Thoracic aorta (tissue), 2 donors: ENCODE data around the gene MYO15B. TPM values are rescaled to one million over a fixed set of nuclear protein-coding genes. Genes with fewer than 3 reads are reported as not detected.

ENCODE experiments used
- ATAC-seq: fragments of 150-250 bp; one replicate; pipeline ENCODE4 v1.8.0; 2017; ENCODE audit warnings: low read depth; ENCODE audit not compliant: insufficient number of reproducible peaks, low FRiP score
- DNase-seq: peaks from one replicate; pipeline ENCODE4 v3.0.0-alpha.2; 2020; ENCODE audit warnings: low spot score
- H3K27ac ChIP-seq, 2 donors: fragments of 200-600 bp; sonication (generic); 1 replicate in 1 of 2; 2 replicates in 1 of 2; pipeline ENCODE4 v1.5.1; 2016; ENCODE audit warnings: mild to moderate bottlenecking in 2 of 2, moderate library complexity in 2 of 2
- H3K27me3 ChIP-seq: fragments of 200-600 bp; sonication (generic); replicated peaks from 2 replicates; pipeline ENCODE4 v1.6.0; 2016; ENCODE audit warnings: mild to moderate bottlenecking; ENCODE audit not compliant: insufficient read depth
- H3K36me3 ChIP-seq: fragments of 200-600 bp; sonication (generic); one replicate; pipeline ENCODE4 v1.5.1; 2016
- H3K4me1 ChIP-seq, 2 donors: fragments of 200-600 bp; sonication (generic); 1 replicate in 1 of 2; 2 replicates in 1 of 2; pipeline versions ENCODE4 v1.5.1 to v1.6.0; 2016; ENCODE audit warnings: low read depth in 2 of 2, mild to moderate bottlenecking in 1 of 2; ENCODE audit not compliant: control insufficient read depth in 1 of 2
- H3K4me3 ChIP-seq: fragments of 200-600 bp; sonication (generic); 2 replicates; pipeline ENCODE4 v1.5.1; 2016; ENCODE audit warnings: mild to moderate bottlenecking
- H3K9me3 ChIP-seq: fragments of 200-600 bp; sonication (generic); 2 replicates; pipeline ENCODE4 v1.5.1; 2016
- CTCF ChIP-seq: fragments of 200-600 bp; sonication (generic); IDR thresholded peaks from one replicate; pipeline ENCODE4 v1.5.1; 2019; ENCODE audit warnings: antibody characterized with exemption
- total RNA-seq, 2 donors: library from RNA; depleted of rRNA; stranded (reverse); fragments of >200 nt; gene quantifications; one replicate each; pipeline versions ENCODE4 v1.1.0 to v1.2.3, GENCODE V29; 2016

The MYO15B gene
- total RNA-seq, 2 donors from 2014 or later = 103 to 151 TPM

DNA sequence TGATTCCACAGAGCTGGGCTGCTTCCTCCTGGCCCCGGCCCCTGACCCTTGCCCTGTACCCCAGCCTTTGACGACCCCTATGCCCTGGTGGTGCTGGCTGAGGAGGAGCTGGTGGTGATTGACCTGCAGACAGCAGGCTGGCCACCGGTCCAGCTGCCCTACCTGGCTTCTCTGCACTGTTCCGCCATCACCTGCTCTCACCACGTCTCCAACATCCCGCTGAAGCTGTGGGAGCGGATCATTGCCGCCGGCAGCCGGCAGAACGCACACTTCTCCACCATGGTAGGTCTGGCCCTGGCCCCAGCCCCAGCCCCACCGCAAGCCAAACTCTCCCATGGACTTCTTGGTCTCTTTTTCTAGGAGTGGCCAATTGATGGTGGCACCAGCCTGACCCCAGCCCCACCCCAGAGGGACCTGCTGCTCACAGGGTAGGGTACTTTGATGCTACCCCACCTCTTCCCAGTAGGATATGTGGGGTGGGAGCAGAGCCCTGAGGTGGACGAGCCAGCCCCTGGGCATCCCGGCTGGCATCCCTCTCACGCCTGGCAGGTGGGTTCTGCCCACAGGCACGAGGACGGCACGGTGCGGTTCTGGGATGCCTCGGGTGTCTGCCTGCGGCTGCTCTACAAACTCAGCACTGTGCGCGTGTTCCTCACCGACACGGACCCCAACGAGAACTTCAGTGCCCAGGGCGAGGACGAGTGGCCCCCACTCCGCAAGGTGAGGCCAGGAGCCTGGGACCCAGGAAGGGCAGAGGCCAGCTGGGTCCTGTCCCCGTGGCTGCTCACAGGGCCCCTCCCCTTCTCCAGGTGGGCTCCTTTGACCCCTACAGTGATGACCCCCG lies 19.0 kb upstream of the MYO15B start:
- Histone ChIP-seq H3K27me3 (no peaks in the 10 kb centered on the region), H3K4me1 (no peaks in the 10 kb centered on the region), H3K9me3 (no peaks in the 10 kb centered on the region), H3K27ac (no peak overlapping the region), H3K36me3 (peaks cover 2% of the 10 kb centered on the region), H3K4me3 (no peak overlapping the region)
- no peak for DNase-seq
- no peak for ATAC-seq
- no peak for TF ChIP-seq CTCF

- no peak for TF ChIP-seq CTCF
- DNase-seq (no peak), ATAC-seq (no peak)
- no peaks in the 10 kb centered on the region for H3K4me1 ChIP-seq
- no peaks in the 10 kb centered on the region for H3K27me3 ChIP-seq
- H3K9me3 ChIP-seq = no peaks in the 10 kb centered on the region
- H3K4me3 ChIP-seq = no peak overlapping the region
- H3K27ac ChIP-seq = no peak overlapping the region
- H3K36me3 ChIP-seq = no peaks in the 10 kb centered on the region
These were observed 17.4 kb upstream of the MYO15B start for GRCh38 chr17:75570034-75570676.

DNA sequence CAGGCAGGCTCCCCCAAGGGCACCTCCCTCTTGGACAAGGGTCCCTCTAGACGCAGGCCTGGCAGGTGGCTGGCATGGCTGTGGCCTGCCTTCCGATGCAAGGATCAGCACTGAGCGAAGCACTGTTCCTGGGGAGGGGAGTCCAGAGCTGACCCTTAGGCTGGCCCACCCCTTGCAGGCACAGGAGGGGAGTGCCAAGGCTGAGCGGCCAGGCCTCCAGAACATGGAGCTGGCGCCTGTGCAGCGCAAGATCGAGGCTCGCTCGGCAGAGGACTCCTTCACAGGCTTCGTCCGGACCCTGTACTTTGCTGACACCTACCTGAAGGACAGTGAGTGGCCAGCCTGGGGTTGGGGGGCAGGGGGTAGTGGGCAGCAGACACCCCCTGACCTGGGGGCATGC lies 16.8 kb upstream of the MYO15B start:
- ATAC-seq = no peak
- H3K9me3 ChIP-seq = no peaks in the 10 kb centered on the region
- no peak for TF ChIP-seq CTCF

DNA sequence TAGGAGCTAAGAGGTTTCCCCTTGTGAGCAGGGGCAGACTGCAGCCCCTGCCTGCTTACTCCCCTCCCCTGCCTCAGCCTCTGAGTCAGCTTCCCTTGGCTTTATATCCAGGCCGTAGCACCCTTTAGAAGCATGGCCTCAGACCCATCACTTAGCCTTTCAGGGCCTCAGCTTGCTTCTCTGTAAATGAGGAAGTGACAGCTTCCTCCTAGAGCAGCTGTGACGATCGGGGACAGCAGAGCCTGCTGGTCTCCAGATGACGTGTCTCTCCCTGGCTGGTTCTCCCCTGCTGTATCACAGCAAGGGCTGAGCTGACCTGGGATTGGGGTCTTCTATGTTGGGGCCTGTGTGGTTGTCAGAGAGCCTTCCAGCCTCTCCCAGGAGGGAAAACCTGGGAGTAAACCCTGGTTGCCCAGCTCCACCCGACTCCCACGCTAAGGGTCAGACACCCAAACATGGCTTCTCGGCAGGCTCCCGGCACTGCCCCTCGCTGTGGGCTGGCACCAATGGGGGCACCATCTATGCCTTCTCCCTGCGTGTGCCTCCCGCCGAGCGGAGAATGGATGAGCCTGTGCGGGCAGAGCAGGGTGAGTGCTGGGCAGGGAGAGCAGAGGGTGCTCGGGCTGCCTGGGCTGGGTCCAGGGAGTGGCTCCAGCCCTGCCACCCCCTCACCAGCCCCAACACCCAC lies 16.3 kb upstream of the MYO15B start:
- Histone ChIP-seq H3K4me1 (no peaks in the 10 kb centered on the region), H3K36me3 (no peaks in the 10 kb centered on the region), H3K27me3 (no peaks in the 10 kb centered on the region), H3K9me3 (no peaks in the 10 kb centered on the region), H3K27ac (no peak overlapping the region), H3K4me3 (no peak overlapping the region)
- DNase-seq (no peak), ATAC-seq (no peak)
- no peak for TF ChIP-seq CTCF

More for the DNA sequence above, 16.8 kb upstream of the MYO15B start:
- H3K36me3 ChIP-seq = no peaks in the 10 kb centered on the region
- no peaks in the 10 kb centered on the region for H3K4me1 ChIP-seq
- no peak overlapping the region for H3K4me3 ChIP-seq
- DNase-seq = no peak
- H3K27ac ChIP-seq = no peak overlapping the region
- no peaks in the 10 kb centered on the region for H3K27me3 ChIP-seq

DNA sequence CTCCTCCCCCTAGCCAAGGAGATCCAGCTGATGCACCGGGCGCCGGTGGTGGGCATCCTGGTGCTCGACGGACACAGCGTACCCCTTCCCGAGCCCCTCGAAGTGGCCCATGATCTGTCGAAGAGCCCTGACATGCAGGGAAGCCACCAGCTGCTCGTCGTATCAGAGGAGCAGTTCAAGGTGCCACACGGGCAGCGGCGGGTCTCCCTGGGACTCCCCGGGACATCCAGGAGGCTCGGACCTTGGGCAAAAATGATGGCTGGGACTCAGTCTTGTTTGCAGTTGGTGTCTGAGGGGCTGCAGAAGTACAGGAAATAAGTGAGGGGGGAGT lies 15.8 kb upstream of the MYO15B start:
- no peak for TF ChIP-seq CTCF
- ATAC-seq (no peak), DNase-seq (no peak)
- H3K27me3 ChIP-seq = no peaks in the 10 kb centered on the region
- H3K4me3 ChIP-seq = no peak overlapping the region
- H3K4me1 ChIP-seq = no peaks in the 10 kb centered on the region
- H3K36me3 ChIP-seq = no peaks in the 10 kb centered on the region
- H3K27ac ChIP-seq = no peak overlapping the region
- H3K9me3 ChIP-seq = no peaks in the 10 kb centered on the region
